Thymus (tissue), 11 donors: ENCODE data around the gene TTC12. TPM values are rescaled to one million over a fixed set of nuclear protein-coding genes. Genes with fewer than 3 reads are reported as not detected.

Source experiments
- DNase-seq, 9 donors: peaks; one replicate each; pipeline ENCODE4 v3.0.0-alpha.2; 2013; ENCODE audit warnings: low spot score in 9 of 9, low read depth in 6 of 9, missing footprints in 1 of 9
- H3K27ac ChIP-seq, 2 donors: one replicate each; pipeline ENCODE4 v1.5.1; 2013; ENCODE audit warnings: control low read depth in 1 of 2, low read depth in 1 of 2, low read length in 1 of 2, mild to moderate bottlenecking in 1 of 2, moderate library complexity in 1 of 2
- H3K27me3 ChIP-seq, 2 donors: one replicate each; pipeline ENCODE4 v1.5.1; 2013; ENCODE audit warnings: low read length in 1 of 2; ENCODE audit not compliant: control insufficient read depth in 2 of 2, insufficient read depth in 1 of 2
- H3K36me3 ChIP-seq, 2 donors: one replicate each; pipeline ENCODE4 v1.5.1; 2013; ENCODE audit warnings: low read length in 1 of 2, mild to moderate bottlenecking in 1 of 2, moderate library complexity in 1 of 2; ENCODE audit not compliant: control insufficient read depth in 2 of 2, insufficient read depth in 2 of 2
- H3K4me1 ChIP-seq, 2 donors: one replicate each; pipeline ENCODE4 v1.5.1; 2013; ENCODE audit warnings: low read length in 2 of 2; ENCODE audit not compliant: control insufficient read depth in 2 of 2, insufficient read depth in 2 of 2
- H3K4me3 ChIP-seq, 2 donors: one replicate each; pipeline ENCODE4 v1.5.1; 2013; ENCODE audit warnings: low read length in 2 of 2, control low read depth in 1 of 2, mild to moderate bottlenecking in 1 of 2
- H3K9me3 ChIP-seq, 2 donors: one replicate each; pipeline ENCODE4 v1.5.1; 2013; ENCODE audit warnings: low read length in 1 of 2, mild to moderate bottlenecking in 1 of 2; ENCODE audit not compliant: control insufficient read depth in 2 of 2, insufficient read depth in 1 of 2
- WGBS: extraction: QIAGEN DNeasy Blood & Tissue Kit; methylation state at CpG from one replicate; pipeline ENCODE4 v1.1.7; 2013; 5-methylcytosine and 5-hydroxymethylcytosine counted together
- polyA plus RNA-seq: library from polyadenylated mRNA; stranded (reverse); fragments of 200-250 nt; gene quantifications from one replicate; pipeline ENCODE4 v1.2.3, GENCODE V29; 2013
- total RNA-seq: library from RNA; stranded (reverse); fragments of 120-200 nt; gene quantifications from one replicate; pipeline ENCODE4 v1.2.4, GENCODE V29; 2013
- donor health status: healthy.

The TTC12 gene
- total and polyA plus RNA-seq, 2 donors, result 6.6 to 11.1 TPM

DNA sequence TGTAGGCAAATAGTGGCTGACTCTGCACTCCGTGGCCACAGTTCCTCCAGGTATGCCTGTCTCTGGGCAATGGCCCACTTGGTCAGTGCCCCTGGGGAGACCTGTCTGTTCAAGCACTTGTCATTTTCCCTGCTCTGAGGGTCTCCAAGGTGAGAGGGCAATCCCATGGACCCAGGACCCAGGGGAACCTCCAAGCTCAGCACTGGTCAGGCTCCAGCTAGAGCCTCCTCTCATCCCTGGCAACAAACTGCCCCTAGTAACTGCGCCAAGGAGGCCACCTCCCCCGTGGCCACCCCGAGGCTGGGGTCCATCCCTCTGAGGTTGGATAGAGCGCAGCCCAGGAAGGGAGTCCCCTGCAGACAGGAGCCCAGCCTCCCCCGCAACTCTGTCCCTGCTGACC is 72.5 kb downstream of the TTC12 start:
- H3K36me3 ChIP-seq, result no peaks in the 10 kb centered on the region
- H3K4me1 ChIP-seq, result no peaks in the 10 kb centered on the region
- 89% methylated on average over 6 of the region's 6 CpGs for WGBS
- H3K27ac ChIP-seq, result no peak overlapping the region
- H3K9me3 ChIP-seq, result peaks cover 0 to 3% of the 10 kb centered on the region in 2 donors
- H3K27me3 ChIP-seq, result peaks cover 12 to 51% of the 10 kb centered on the region in 2 donors
- no peak for DNase-seq
- H3K4me3 ChIP-seq, result no peak overlapping the region

DNA sequence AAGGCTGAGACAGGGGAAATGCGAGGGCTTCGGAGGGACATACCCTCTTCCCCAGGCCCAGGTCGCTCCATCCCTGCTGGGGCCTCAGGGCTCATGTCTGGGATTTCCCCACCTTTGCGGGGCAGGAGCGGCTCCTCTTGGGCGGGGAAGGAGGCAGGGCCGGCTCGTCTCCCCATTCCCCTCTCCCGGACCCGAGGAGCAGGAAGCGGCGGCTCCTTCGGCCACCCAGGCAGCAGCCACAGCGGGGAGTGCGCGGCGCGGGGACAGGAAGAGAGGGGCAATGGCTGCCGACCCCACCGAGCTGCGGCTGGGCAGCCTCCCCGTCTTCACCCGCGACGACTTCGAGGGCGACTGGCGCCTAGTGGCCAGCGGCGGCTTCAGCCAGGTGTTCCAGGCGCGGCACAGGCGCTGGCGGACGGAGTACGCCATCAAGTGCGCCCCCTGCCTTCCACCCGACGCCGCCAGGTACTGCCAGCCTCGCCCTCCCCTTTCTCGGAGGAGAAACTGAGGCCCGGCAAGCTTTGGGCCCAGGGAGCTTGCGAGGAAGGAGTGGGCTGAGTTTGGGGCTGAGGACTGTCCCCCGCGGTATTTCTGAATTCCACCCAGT is 73.3 kb downstream of the TTC12 start, which contains the start of gene ANKK1:
Gene ANKK1 (plus strand): TSS at position 175 of the 607 bp plus-strand sequence. CDS start 106 bp downstream, at position 281.
- H3K4me3 ChIP-seq, result no peak within 1 kb of the TSS
- peaks cover 0 to 3% of the 10 kb centered on the region in 2 donors for H3K9me3 ChIP-seq
- no peaks in the 10 kb centered on the region for H3K36me3 ChIP-seq
- peaks cover 12 to 51% of the 10 kb centered on the region in 2 donors for H3K27me3 ChIP-seq
- no peak for DNase-seq
- WGBS, result 16% methylated on average over 46 of the region's 46 CpGs
- H3K4me1 ChIP-seq, result no peaks in the 10 kb centered on the region
- no peak within 1 kb of the TSS for H3K27ac ChIP-seq

DNA sequence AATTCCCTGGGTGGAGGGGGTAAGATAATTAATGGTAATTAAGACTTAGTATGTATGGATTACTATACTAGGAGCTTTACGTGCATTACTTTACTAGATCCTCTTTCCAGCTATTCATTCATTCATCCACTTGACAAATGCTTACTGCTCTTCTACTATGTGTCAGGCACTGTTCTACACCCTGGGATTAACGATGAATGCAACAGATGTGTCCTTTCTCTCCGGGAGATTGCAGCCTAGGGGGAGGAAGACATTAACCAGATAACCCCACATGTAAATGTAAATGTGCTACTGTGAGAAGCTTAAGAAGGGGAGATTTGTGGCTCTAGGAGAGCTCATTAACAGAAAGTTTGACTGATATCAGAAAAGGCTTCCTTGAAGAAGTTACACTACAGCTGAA is 74.9 kb downstream of the TTC12 start:
- no peak for DNase-seq
- no peak overlapping the region for H3K4me3 ChIP-seq
- peaks cover 12 to 54% of the 10 kb centered on the region in 2 donors for H3K27me3 ChIP-seq
- H3K27ac ChIP-seq, result no peak overlapping the region
- no peaks in the 10 kb centered on the region for H3K36me3 ChIP-seq
- no peaks in the 10 kb centered on the region for H3K4me1 ChIP-seq
- 65% methylated on average over 3 of the region's 3 CpGs for WGBS
- peaks cover 0 to 3% of the 10 kb centered on the region in 2 donors for H3K9me3 ChIP-seq

DNA sequence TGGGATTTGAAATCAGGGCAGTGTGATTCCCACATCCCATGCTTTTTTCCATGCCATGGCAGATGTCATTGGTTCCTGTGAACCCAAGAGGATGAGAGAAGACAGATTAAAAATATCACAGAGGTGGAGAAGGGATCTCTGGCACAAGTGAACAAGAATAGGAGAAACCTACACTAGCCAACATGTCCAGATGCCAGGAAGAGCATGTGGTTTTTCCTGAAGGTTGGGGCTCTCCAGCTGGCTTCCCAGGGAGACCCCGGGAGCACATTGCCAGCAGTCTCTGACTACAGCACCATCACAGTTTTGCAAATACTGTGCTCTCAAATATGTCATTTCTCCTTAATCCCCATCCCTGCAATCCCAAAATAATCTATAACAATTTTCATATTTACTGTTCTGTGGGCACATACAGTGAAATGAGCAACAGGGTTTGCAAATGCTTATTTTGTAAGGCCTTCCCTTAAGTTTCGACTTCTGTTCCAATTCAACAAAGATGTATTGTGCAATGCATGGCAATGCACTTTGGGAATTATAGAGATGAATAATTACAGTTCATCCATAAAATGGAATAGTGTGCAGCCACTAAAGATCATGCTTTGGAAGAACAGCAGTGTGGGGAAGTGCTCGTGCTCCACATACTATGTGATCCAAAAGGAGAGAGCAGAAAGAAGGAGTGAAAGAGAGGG is 78.0 kb downstream of the TTC12 start:
- Histone ChIP-seq H3K27ac (no peak overlapping the region), H3K36me3 (no peaks in the 10 kb centered on the region), H3K4me1 (no peaks in the 10 kb centered on the region), H3K4me3 (no peak overlapping the region), H3K27me3 (peaks cover 11 to 31% of the 10 kb centered on the region in 2 donors), H3K9me3 (peaks cover 0 to 3% of the 10 kb centered on the region in 2 donors)
- WGBS, result 94% methylated on average over 3 of the region's 3 CpGs
- DNase-seq, result no peak

DNA sequence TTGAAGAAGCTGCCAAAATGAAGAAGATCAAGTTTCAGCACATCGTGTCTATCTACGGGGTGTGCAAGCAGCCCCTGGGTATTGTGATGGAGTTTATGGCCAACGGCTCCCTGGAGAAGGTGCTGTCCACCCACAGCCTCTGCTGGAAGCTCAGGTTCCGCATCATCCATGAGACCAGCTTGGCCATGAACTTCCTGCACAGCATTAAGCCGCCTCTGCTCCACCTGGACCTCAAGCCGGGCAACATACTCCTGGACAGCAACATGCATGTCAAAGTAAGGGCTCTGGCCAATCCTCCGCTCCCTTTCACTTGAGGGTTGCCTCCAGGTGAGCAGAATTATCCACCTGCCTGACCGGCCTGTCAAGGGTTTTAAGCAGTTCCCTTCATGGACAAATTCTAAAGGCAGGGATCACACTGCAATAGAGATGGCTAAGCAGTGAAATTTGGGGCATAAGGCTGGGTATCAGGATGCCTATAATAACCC is 79.2 kb downstream of the TTC12 start:
- H3K27me3 ChIP-seq, result peaks cover 3 to 20% of the 10 kb centered on the region in 2 donors
- no peak for DNase-seq
- 94% methylated on average over 8 of the region's 8 CpGs for WGBS
- H3K36me3 ChIP-seq, result no peaks in the 10 kb centered on the region
- H3K4me3 ChIP-seq, result no peak overlapping the region
- no peaks in the 10 kb centered on the region for H3K9me3 ChIP-seq
- H3K27ac ChIP-seq, result no peak overlapping the region
- no peaks in the 10 kb centered on the region for H3K4me1 ChIP-seq

DNA sequence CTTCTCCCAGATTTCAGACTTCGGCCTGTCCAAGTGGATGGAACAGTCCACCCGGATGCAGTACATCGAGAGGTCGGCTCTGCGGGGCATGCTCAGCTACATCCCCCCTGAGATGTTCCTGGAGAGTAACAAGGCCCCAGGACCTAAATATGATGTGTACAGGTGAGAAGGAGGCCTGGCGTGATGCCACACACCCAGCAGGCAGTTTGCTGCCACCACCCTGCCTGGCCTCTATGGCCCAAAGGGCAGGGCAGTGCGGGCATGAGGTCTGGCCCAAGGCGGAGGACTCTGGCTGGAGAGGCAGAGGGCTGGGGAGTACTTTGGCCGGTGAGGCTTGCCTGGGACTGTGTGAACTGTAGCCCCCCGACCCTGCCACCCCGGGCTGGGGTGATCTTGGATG is 80.5 kb downstream of the TTC12 start:
- H3K4me1 ChIP-seq, result no peaks in the 10 kb centered on the region
- H3K27ac ChIP-seq, result no peak overlapping the region
- no peak for DNase-seq
- no peak overlapping the region for H3K4me3 ChIP-seq
- peaks cover 0 to 8% of the 10 kb centered on the region in 2 donors for H3K27me3 ChIP-seq
- 97% methylated on average over 11 of the region's 11 CpGs for WGBS
- no peaks in the 10 kb centered on the region for H3K36me3 ChIP-seq
- no peaks in the 10 kb centered on the region for H3K9me3 ChIP-seq

DNA sequence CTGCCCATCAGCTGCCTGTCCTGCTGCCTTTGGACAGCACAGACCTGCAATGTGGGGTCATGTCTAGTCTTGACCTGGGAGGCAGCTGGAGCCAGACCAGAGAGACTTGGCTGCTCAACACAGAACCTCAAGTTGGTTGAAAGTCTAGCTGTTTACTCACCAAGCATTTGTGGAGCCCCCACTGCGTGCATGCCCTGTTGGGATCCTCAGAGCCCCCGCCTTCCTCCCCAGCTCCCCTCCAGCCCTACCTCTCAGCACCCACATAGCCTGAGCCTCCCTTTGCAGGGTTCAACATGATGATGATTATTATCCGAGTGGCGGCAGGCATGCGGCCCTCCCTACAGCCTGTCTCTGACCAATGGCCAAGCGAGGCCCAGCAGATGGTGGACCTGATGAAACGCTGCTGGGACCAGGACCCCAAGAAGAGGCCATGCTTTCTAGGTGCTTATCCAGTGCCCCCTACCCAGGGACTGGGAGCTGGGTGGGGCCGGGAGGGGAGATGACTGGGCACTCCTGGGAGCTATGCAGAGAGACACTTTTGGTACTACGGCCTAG is 81.5 kb downstream of the TTC12 start:
- H3K9me3 ChIP-seq, result no peaks in the 10 kb centered on the region
- H3K4me1 ChIP-seq, result no peaks in the 10 kb centered on the region
- H3K4me3 ChIP-seq, result no peak overlapping the region
- H3K36me3 ChIP-seq, result no peaks in the 10 kb centered on the region
- 96% methylated on average over 9 of the region's 9 CpGs for WGBS
- no peak overlapping the region for H3K27ac ChIP-seq
- no peak for DNase-seq
- peaks cover 0 to 7% of the 10 kb centered on the region in 2 donors for H3K27me3 ChIP-seq

DNA sequence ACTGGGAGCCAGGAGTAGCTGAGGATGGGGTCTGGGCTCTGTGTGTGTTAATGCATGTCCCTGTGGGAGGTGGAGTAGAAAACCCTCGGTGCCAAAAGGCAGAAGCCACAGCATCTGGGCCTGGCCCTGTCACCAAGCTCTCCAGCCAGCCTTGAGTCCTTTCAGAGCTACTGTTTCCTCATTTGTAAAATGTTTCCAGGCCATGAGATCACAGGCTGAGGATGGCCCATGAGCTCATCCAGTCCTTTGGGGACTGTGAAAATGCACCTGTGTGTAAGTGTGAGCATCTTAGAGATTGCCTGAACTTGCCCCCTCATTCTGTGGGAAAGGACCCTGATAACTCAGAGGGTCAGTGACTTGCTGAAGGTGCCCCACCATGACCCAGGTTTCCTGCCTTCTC is 82.3 kb downstream of the TTC12 start:
- Histone ChIP-seq H3K27me3 (peaks cover 0 to 3% of the 10 kb centered on the region in 2 donors), H3K9me3 (no peaks in the 10 kb centered on the region), H3K4me3 (no peak overlapping the region), H3K27ac (no peak overlapping the region), H3K4me1 (no peaks in the 10 kb centered on the region), H3K36me3 (no peaks in the 10 kb centered on the region)
- no peak for DNase-seq
- 85% methylated on average over 1 of the region's 1 CpG for WGBS

DNA sequence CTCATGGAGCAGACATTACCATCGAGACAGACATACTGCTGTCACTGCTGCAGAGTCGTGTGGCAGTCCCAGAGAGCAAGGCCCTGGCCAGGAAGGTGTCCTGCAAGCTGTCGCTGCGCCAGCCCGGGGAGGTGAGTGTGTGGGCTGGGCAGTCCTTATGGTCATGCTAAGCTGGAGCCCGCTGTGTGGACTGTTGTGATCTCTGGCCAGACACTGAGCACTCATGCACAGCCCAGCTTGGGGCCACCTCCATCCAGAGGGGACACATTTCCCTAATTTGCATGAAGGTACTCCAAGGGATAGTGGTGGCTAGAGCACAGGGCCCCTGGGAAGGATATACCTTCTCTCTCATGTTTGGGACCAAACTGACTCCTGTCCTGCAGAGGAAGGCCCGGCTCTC is 82.8 kb downstream of the TTC12 start:
- DNase-seq, result no peak
- H3K27me3 ChIP-seq, result peaks cover 0 to 3% of the 10 kb centered on the region in 2 donors
- H3K4me1 ChIP-seq, result no peaks in the 10 kb centered on the region
- no peak overlapping the region for H3K4me3 ChIP-seq
- no peaks in the 10 kb centered on the region for H3K9me3 ChIP-seq
- no peaks in the 10 kb centered on the region for H3K36me3 ChIP-seq
- 86% methylated on average over 7 of the region's 7 CpGs for WGBS
- H3K27ac ChIP-seq, result no peak overlapping the region
